Endothelial cell of umbilical vein (primary cell): Measurements from ENCODE around the gene PRC1. TPM values are rescaled to one million over a fixed set of nuclear protein-coding genes. Genes with fewer than 3 reads are reported as not detected.

Experiments used
- BruUV-seq: library from RNA; stranded (reverse); fragments of 400-500 nt; replicated peaks from 2 replicates; lab custom pipeline; 2021; lab: Mats Ljungman, UMichigan
- CTCF ChIA-PET: fragments of 300-600, 350-600 bp; sonication (Branson Sonifier 250); formaldehyde crosslinking; loops from one replicate; lab custom pipeline; 2021; ENCODE audit warnings: antibody characterized with exemption, inconsistent platforms; lab: Charles Lee
- POLR2A ChIA-PET: fragments of 300-600, 350-600 bp; sonication (Branson Sonifier 250); formaldehyde crosslinking; loops from one replicate; lab custom pipeline; 2021; ENCODE audit warnings: antibody characterized with exemption, inconsistent platforms; lab: Charles Lee
- DNase-seq: peaks from one replicate; pipeline ENCODE4 v3.0.0-alpha.2; 2011; ENCODE audit warnings: low read depth, low spot score
- FAIRE-seq: peaks from 2 replicates; lab custom pipeline; 2011; peaks lifted over from hg19 to GRCh38; lab: Jason Lieb, UNC
- H2AFZ ChIP-seq: 2 replicates; pipeline ENCODE4 v1.6.0; 2012; ENCODE audit warnings: low read depth, low read length, control low read depth, inconsistent platforms
- H3K27ac ChIP-seq: 2 replicates; pipeline ENCODE4 v1.5.1; 2011; ENCODE audit warnings: low read depth, mild to moderate bottlenecking, control low read depth, low read length, moderate library complexity; ENCODE audit not compliant: insufficient read depth
- H3K27me3 ChIP-seq, 2 experiments: 2 replicates each; pipeline versions ENCODE4 v1.6.0 to v1.6.1; 2011; ENCODE audit warnings: low read length in 2 of 2, mixed read lengths in 1 of 2; ENCODE audit not compliant: control insufficient read depth in 2 of 2, insufficient read depth in 2 of 2
- H3K36me3 ChIP-seq, 2 experiments: 2 replicates in 1 of 2; 3 replicates in 1 of 2; pipeline ENCODE4 v1.5.1; 2011; ENCODE audit warnings: low read length in 2 of 2, mild to moderate bottlenecking in 1 of 2, moderate library complexity in 1 of 2; ENCODE audit not compliant: control insufficient read depth in 2 of 2, insufficient read depth in 2 of 2; ENCODE audit errors: extremely low read depth in 1 of 2
- H3K4me1 ChIP-seq: 3 replicates; pipeline ENCODE4 v1.5.1; 2011; ENCODE audit warnings: mild to moderate bottlenecking, low read length; ENCODE audit not compliant: control insufficient read depth, insufficient read depth; ENCODE audit errors: extremely low read depth
- H3K4me2 ChIP-seq: 2 replicates; pipeline ENCODE4 v1.6.1; 2011; ENCODE audit warnings: low read length, control low read depth, mixed read lengths; ENCODE audit not compliant: insufficient read depth
- H3K4me3 ChIP-seq, 3 experiments: fragments of 200-600 bp in 1 of 3; sonication (generic), shearing (Covaris generic) in 1 of 3; replicated peaks in 1 of 3; 2 replicates each; pipeline ENCODE4 v1.5.1; 2011 to 2016; ENCODE audit warnings: control low read depth in 3 of 3, low read length in 3 of 3, mild to moderate bottlenecking in 2 of 3, inconsistent platforms in 1 of 3, low read depth in 1 of 3, moderate library complexity in 1 of 3; ENCODE audit not compliant: insufficient read depth in 1 of 3
- H3K79me2 ChIP-seq: 2 replicates; pipeline ENCODE4 v1.6.0; 2012; ENCODE audit warnings: low read length, inconsistent platforms; ENCODE audit not compliant: control insufficient read depth, insufficient read depth
- H3K9ac ChIP-seq: replicated peaks from 2 replicates; pipeline ENCODE3; 2011; ENCODE audit warnings: low read length, control low read depth; ENCODE audit not compliant: insufficient read depth; ENCODE audit errors: extremely low read depth
- H3K9me1 ChIP-seq: replicated peaks from 3 replicates; pipeline ENCODE4 v1.6.0; 2011; ENCODE audit warnings: mild to moderate bottlenecking, low read length; ENCODE audit not compliant: control insufficient read depth, insufficient read depth; ENCODE audit errors: extremely low read depth
- H3K9me3 ChIP-seq: replicated peaks from 2 replicates; pipeline ENCODE4 v1.5.1; 2012; ENCODE audit warnings: low read length, inconsistent platforms; ENCODE audit not compliant: control insufficient read depth, insufficient read depth
- H4K20me1 ChIP-seq: replicated peaks from 2 replicates; pipeline ENCODE3; 2011; ENCODE audit warnings: mild to moderate bottlenecking, low read length; ENCODE audit not compliant: control insufficient read depth, insufficient read depth; ENCODE audit errors: extremely low read depth
- EZH2 ChIP-seq: IDR thresholded peaks from 2 replicates; pipeline ENCODE4 v1.6.1; 2012; ENCODE audit warnings: borderline replicate concordance, low read depth, mild to moderate bottlenecking, moderate library complexity, low read length, inconsistent platforms; ENCODE audit not compliant: severe bottlenecking
- FOS ChIP-seq: IDR thresholded peaks from 2 replicates; pipeline ENCODE4 v1.6.1; 2011; ENCODE audit warnings: mild to moderate bottlenecking, low read length, moderate library complexity, borderline replicate concordance; ENCODE audit not compliant: insufficient read depth
- GATA2 ChIP-seq: IDR thresholded peaks from 2 replicates; pipeline ENCODE4 v1.7.0; 2011; ENCODE audit warnings: low read depth, mild to moderate bottlenecking, moderate library complexity, mixed read lengths, low read length; ENCODE audit not compliant: insufficient read length, insufficient read depth
- JUN ChIP-seq: IDR thresholded peaks from 2 replicates; pipeline ENCODE4 v1.6.1; 2011; ENCODE audit warnings: borderline replicate concordance, low read depth; ENCODE audit not compliant: insufficient read length, insufficient read depth
- MYC ChIP-seq: IDR thresholded peaks from one replicate; pipeline ENCODE4 v1.6.1; 2011; ENCODE audit warnings: mild to moderate bottlenecking, low read depth, low read length
- POLR2A ChIP-seq: IDR thresholded peaks from 2 replicates; pipeline ENCODE4 v1.6.1; 2012; ENCODE audit warnings: low read depth, mild to moderate bottlenecking, control low read depth, low read length
- POLR2AphosphoS5 ChIP-seq: IDR thresholded peaks from 2 replicates; pipeline ENCODE4 v1.6.1; 2012; ENCODE audit warnings: low read depth, mild to moderate bottlenecking, control low read depth, low read length, moderate library complexity; ENCODE audit not compliant: insufficient read depth
- dilution Hi-C: fragments of 300-500 bp; cut with MboI; formaldehyde crosslinking; loops from one replicate; pipeline ENCODE4 v1.15.0; 2019; ENCODE audit warnings: low sequenced_read_pairs; ENCODE audit not compliant: extremely low pct_ligation_motif_present
- intact Hi-C: fragments of 100-400 bp; cut with micrococcal nuclease; formaldehyde crosslinking; loops from one replicate; pipeline ENCODE4 v1.10.0; 2022
- polyA plus RNA-seq, 4 experiments: library from polyadenylated mRNA; depleted of rRNA in 3 of 4; stranded (reverse) in 3 of 4; unstranded in 1 of 4; fragments of >200 nt; gene quantifications; 2 replicates each; pipeline versions ENCODE4 v1.2.1 to v1.2.3, GENCODE V29; 2011 to 2012; ENCODE audit warnings: missing spikeins in 1 of 4
- total RNA-seq: library from RNA; stranded (reverse); gene quantifications from 2 replicates; pipeline ENCODE4 v1.2.3, GENCODE V29; 2021
- TF ChIP-seq, protein P1 (sequence below): IDR thresholded peaks from 2 replicates; pipeline ENCODE4 v1.6.1; 2011; ENCODE audit not compliant: insufficient read depth, insufficient read length
- TF ChIP-seq, protein P2 (sequence below), 2 donors: IDR thresholded peaks; 1 replicate in 1 of 2; 2 replicates in 1 of 2; pipeline ENCODE4 v1.5.1; 2011; ENCODE audit warnings: low read length in 2 of 2, mild to moderate bottlenecking in 2 of 2, moderate library complexity in 2 of 2, control low read depth in 1 of 2, inconsistent platforms in 1 of 2, low read depth in 1 of 2; ENCODE audit not compliant: insufficient read depth in 1 of 2; ENCODE audit errors: extremely low read depth in 1 of 2

PRC1 gene
- total and polyA plus RNA-seq, 2 donors (not counting 3 experiments of a cell fraction or from before 2014, with no cell fraction given), result 171 to 280 TPM

DNA sequence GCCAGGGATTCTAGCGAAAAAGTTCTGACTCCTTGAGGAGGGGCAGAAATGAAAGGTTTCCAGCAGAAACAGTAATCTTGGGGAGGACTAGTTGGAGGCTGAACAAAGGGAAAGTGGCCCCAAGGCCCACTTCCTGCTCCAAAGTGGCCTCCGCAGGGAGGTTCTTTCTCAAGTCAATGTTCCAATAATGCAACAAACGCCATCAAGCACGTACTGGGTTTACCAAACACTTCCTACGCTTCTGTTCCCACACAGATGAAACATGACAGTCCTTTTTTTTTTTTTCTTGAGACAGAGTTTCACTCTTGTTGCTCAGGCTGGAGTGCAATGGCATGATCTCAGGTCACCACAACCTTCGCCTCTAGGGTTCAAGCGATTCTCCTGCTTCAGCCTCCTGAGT lies 49.2 kb downstream of the PRC1 start:
- DNase-seq (no peak), FAIRE-seq (no peak)
- Histone ChIP-seq H3K9ac (no peak overlapping the region), H3K27ac (no peak overlapping the region), H3K9me1 (no peaks in the 10 kb centered on the region), H3K79me2 (no peaks in the 10 kb centered on the region), H3K4me1 (peaks cover 10% of the 10 kb centered on the region), H3K9me3 (no peaks in the 10 kb centered on the region), H4K20me1 (no peaks in the 10 kb centered on the region), H3K4me2 (no peak overlapping the region), H3K36me3 (peaks cover 21 to 64% of the 10 kb centered on the region in 2 experiments), H3K4me3 (no peak overlapping the region), H3K27me3 (no peaks in the 10 kb centered on the region), H2AFZ (no peak overlapping the region)
- intact Hi-C loops (no loop called here), dilution Hi-C loops (no loop called here)
- POLR2A ChIA-PET, result no interaction called here
- BruUV-seq, result no TSS peak
- CTCF ChIA-PET, result interaction anchor here (1.2 kb wide), 1 partner anchor 12 kb away, joined by 5 read pairs; no protein-coding TSS in a partner anchor
- TF ChIP-seq, protein P1, sequence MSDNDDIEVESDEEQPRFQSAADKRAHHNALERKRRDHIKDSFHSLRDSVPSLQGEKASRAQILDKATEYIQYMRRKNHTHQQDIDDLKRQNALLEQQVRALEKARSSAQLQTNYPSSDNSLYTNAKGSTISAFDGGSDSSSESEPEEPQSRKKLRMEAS, result no peak
- no peak for TF ChIP-seq GATA2
- no peak for TF ChIP-seq FOS
- TF ChIP-seq, protein P2, sequence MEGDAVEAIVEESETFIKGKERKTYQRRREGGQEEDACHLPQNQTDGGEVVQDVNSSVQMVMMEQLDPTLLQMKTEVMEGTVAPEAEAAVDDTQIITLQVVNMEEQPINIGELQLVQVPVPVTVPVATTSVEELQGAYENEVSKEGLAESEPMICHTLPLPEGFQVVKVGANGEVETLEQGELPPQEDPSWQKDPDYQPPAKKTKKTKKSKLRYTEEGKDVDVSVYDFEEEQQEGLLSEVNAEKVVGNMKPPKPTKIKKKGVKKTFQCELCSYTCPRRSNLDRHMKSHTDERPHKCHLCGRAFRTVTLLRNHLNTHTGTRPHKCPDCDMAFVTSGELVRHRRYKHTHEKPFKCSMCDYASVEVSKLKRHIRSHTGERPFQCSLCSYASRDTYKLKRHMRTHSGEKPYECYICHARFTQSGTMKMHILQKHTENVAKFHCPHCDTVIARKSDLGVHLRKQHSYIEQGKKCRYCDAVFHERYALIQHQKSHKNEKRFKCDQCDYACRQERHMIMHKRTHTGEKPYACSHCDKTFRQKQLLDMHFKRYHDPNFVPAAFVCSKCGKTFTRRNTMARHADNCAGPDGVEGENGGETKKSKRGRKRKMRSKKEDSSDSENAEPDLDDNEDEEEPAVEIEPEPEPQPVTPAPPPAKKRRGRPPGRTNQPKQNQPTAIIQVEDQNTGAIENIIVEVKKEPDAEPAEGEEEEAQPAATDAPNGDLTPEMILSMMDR (IDR thresholded peaks at IDR 0.05; ENCODE audit: extremely low read depth in 1 of 2, insufficient read depth in 1 of 2, low read depth in 1 of 2, low read length in 2 of 2), result no peak
- no peak for TF ChIP-seq JUN
- no peak for TF ChIP-seq MYC
- TF ChIP-seq POLR2A, result no peak
- TF ChIP-seq POLR2AphosphoS5, result no peak
- no peak for TF ChIP-seq EZH2
